ENCODE data around the gene PDSS2. TPM values are rescaled to one million over a fixed set of nuclear protein-coding genes. Genes with fewer than 3 reads are reported as not detected.

Gene PDSS2
- total RNA-seq, 1 experiment from 2014 or later = 17.7 TPM

DNA sequence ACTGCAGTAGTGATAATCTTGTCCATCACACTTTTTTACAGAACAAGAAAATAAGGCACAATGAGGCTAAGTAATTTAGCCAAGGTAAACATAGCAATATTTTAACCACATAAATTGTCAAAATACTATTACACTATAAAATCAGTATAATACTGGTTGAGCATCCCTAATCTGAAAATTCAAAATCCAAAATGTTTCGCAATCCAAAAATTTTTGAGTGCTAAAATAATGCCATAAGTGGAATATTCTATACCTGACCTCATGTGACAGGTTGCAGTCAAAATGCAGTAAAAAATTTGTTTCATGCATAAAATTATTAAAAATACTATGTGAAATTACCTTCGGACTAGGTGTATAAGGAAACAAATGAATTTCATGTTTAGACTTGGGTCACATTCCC, 101.5 kb downstream of the PDSS2 start:
- ChIA-PET POLR2A (interaction anchor here (1.0 kb wide), 1 partner anchor 40 kb away, joined by 4 read pairs; no protein-coding TSS in a partner anchor), CTCF (no interaction called here)
- DNase-seq (ENCODE audit: low read depth, low spot score) (no peak), ATAC-seq (no peak)
- intact Hi-C loops (cut with micrococcal nuclease; ENCODE audit: unreplicated experiment) (no loop called here), in situ Hi-C loops (cut with HindIII; ENCODE audit: low pct_unique_long_range_greater_than_20kb, low sequenced_read_pairs) (no loop called here)
- Histone ChIP-seq H3K4me1 (ENCODE audit: control insufficient read depth, insufficient read depth, low read length) (peaks cover 9% of the 10 kb centered on the region), H3K27ac (ENCODE audit: low read length) (no peak overlapping the region), H3K36me3 (ENCODE audit: control insufficient read depth, insufficient read depth, low read length) (no peaks in the 10 kb centered on the region), H3K27me3 (ENCODE audit: control insufficient read depth, insufficient read depth, low read length) (no peaks in the 10 kb centered on the region), H3K4me3 (ENCODE audit: low read depth in 2 of 2, low read length in 2 of 2) (no peak overlapping the region), H3K9me3 (ENCODE audit: control insufficient read depth, insufficient read depth, low read depth, low read length) (no peaks in the 10 kb centered on the region)
- no TSS peak for BruUV-seq (replicated peaks)
- TF ChIP-seq SIN3A (IDR thresholded peaks at IDR 0.05; ENCODE audit: borderline replicate concordance, insufficient read depth, low read depth, low read length) (no peak), TCF7L2 (IDR thresholded peaks at IDR 0.05; ENCODE audit: low read depth, low read length) (no peak), POLR2AphosphoS5 (IDR thresholded peaks at IDR 0.05; ENCODE audit: low read depth, low read length) (no peak)
- TF ChIP-seq, protein P1, sequence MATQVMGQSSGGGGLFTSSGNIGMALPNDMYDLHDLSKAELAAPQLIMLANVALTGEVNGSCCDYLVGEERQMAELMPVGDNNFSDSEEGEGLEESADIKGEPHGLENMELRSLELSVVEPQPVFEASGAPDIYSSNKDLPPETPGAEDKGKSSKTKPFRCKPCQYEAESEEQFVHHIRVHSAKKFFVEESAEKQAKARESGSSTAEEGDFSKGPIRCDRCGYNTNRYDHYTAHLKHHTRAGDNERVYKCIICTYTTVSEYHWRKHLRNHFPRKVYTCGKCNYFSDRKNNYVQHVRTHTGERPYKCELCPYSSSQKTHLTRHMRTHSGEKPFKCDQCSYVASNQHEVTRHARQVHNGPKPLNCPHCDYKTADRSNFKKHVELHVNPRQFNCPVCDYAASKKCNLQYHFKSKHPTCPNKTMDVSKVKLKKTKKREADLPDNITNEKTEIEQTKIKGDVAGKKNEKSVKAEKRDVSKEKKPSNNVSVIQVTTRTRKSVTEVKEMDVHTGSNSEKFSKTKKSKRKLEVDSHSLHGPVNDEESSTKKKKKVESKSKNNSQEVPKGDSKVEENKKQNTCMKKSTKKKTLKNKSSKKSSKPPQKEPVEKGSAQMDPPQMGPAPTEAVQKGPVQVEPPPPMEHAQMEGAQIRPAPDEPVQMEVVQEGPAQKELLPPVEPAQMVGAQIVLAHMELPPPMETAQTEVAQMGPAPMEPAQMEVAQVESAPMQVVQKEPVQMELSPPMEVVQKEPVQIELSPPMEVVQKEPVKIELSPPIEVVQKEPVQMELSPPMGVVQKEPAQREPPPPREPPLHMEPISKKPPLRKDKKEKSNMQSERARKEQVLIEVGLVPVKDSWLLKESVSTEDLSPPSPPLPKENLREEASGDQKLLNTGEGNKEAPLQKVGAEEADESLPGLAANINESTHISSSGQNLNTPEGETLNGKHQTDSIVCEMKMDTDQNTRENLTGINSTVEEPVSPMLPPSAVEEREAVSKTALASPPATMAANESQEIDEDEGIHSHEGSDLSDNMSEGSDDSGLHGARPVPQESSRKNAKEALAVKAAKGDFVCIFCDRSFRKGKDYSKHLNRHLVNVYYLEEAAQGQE (IDR thresholded peaks at IDR 0.05; ENCODE audit: insufficient read depth in 1 of 2, low read depth in 2 of 2, low read length in 1 of 2) = no peak
- TF ChIP-seq, protein P2, sequence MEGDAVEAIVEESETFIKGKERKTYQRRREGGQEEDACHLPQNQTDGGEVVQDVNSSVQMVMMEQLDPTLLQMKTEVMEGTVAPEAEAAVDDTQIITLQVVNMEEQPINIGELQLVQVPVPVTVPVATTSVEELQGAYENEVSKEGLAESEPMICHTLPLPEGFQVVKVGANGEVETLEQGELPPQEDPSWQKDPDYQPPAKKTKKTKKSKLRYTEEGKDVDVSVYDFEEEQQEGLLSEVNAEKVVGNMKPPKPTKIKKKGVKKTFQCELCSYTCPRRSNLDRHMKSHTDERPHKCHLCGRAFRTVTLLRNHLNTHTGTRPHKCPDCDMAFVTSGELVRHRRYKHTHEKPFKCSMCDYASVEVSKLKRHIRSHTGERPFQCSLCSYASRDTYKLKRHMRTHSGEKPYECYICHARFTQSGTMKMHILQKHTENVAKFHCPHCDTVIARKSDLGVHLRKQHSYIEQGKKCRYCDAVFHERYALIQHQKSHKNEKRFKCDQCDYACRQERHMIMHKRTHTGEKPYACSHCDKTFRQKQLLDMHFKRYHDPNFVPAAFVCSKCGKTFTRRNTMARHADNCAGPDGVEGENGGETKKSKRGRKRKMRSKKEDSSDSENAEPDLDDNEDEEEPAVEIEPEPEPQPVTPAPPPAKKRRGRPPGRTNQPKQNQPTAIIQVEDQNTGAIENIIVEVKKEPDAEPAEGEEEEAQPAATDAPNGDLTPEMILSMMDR (IDR thresholded peaks at IDR 0.05) = no peak

DNA sequence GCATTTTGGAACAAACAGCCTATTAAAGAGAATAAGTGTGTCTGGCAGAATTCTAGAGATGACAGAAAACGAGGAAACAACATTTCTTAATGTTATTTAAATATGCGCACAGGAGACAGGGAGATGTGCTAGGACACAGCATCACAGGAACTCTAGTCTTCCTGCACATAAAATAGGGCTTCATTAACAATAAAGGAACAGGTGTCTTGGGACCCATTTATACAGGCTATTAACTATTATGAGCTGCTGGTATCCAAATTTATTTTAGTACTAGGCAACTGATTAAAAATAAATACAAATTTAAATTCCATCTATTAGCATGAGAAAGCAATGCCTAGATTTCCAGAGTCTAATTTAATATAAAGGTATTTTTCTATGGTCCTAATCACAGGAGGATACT, 102.3 kb downstream of the PDSS2 start:
- peaks cover 7% of the 10 kb centered on the region for H3K4me1 ChIP-seq (ENCODE audit: control insufficient read depth, insufficient read depth, low read length)
- H3K36me3 ChIP-seq (ENCODE audit: control insufficient read depth, insufficient read depth, low read length) = no peaks in the 10 kb centered on the region
- no peak overlapping the region for H3K27ac ChIP-seq (ENCODE audit: low read length)
- ChIA-PET CTCF (no interaction called here), POLR2A (interaction anchor here (1.0 kb wide), 1 partner anchor 39 kb away, joined by 4 read pairs; no protein-coding TSS in a partner anchor)
- DNase-seq (ENCODE audit: low read depth, low spot score) (no peak), ATAC-seq (no peak)
- BruUV-seq (replicated peaks) = no TSS peak
- no peak overlapping the region for H3K4me3 ChIP-seq (ENCODE audit: low read depth in 2 of 2, low read length in 2 of 2)
- H3K9me3 ChIP-seq (ENCODE audit: control insufficient read depth, insufficient read depth, low read depth, low read length) = no peaks in the 10 kb centered on the region
- H3K27me3 ChIP-seq (ENCODE audit: control insufficient read depth, insufficient read depth, low read length) = no peaks in the 10 kb centered on the region
- TF ChIP-seq POLR2AphosphoS5 (IDR thresholded peaks at IDR 0.05; ENCODE audit: low read depth, low read length) = no peak
- in situ Hi-C loops (cut with HindIII; ENCODE audit: low pct_unique_long_range_greater_than_20kb, low sequenced_read_pairs) = no loop called here
- intact Hi-C loops (cut with micrococcal nuclease; ENCODE audit: unreplicated experiment) = no loop called here

DNA sequence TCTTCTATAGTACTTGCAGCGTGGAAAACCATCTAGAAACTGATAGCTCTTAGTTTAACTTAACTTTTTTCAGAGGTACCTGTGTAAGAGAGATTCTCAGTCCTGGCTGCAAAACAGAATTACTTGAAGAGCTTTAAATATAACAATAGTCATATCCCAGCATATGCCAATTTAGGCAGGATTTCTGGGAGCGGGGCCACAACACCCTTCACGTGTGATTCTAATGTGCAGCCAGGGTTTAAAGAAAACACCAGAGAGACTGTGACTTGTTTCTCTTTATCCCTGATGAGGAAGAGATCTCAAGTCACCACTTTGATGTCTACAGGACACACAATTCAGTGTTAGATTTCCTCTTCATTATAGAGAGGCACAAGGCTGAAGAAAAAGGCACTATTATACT, 103.7 kb downstream of the PDSS2 start:
- in situ Hi-C loops (cut with HindIII; ENCODE audit: low pct_unique_long_range_greater_than_20kb, low sequenced_read_pairs) (no loop called here), intact Hi-C loops (cut with micrococcal nuclease; ENCODE audit: unreplicated experiment) (no loop called here)

More for the DNA sequence above, 103.7 kb downstream of the PDSS2 start:
- Histone ChIP-seq H3K36me3 (ENCODE audit: control insufficient read depth, insufficient read depth, low read length) (no peaks in the 10 kb centered on the region), H3K4me3 (ENCODE audit: low read depth in 2 of 2, low read length in 2 of 2) (no peak overlapping the region), H3K27ac (ENCODE audit: low read length) (no peak overlapping the region), H3K9me3 (ENCODE audit: control insufficient read depth, insufficient read depth, low read depth, low read length) (no peaks in the 10 kb centered on the region), H3K27me3 (ENCODE audit: control insufficient read depth, insufficient read depth, low read length) (no peaks in the 10 kb centered on the region), H3K4me1 (ENCODE audit: control insufficient read depth, insufficient read depth, low read length) (no peaks in the 10 kb centered on the region)
- no peak for ATAC-seq
- ChIA-PET CTCF (no interaction called here), POLR2A (no interaction called here)
- no peak for DNase-seq (ENCODE audit: low read depth, low spot score)
- TF ChIP-seq, protein P1 (IDR thresholded peaks at IDR 0.05; ENCODE audit: insufficient read depth in 1 of 2, low read depth in 2 of 2, low read length in 1 of 2) = no peak
- TF ChIP-seq SIN3A (IDR thresholded peaks at IDR 0.05; ENCODE audit: borderline replicate concordance, insufficient read depth, low read depth, low read length) (no peak), POLR2AphosphoS5 (IDR thresholded peaks at IDR 0.05; ENCODE audit: low read depth, low read length) (no peak), TCF7L2 (IDR thresholded peaks at IDR 0.05; ENCODE audit: low read depth, low read length) (no peak)
- TF ChIP-seq, protein P2 (IDR thresholded peaks at IDR 0.05) = no peak
- no TSS peak for BruUV-seq (replicated peaks)

Measured in Panc1 (cell line).